GM13976 (cell line): ENCODE data around the gene ZIC1.

Source experiments
- DNase-seq: peaks from one replicate; pipeline ENCODE4 v3.0.0; 2012; ENCODE audit warnings: low spot score
- CTCF ChIP-seq: IDR thresholded peaks from 2 replicates; pipeline ENCODE4 v1.5.1; 2012; ENCODE audit warnings: borderline replicate concordance, mild to moderate bottlenecking; ENCODE audit not compliant: insufficient read depth; ENCODE audit errors: extremely low read depth, missing control alignments, control extremely low read depth
- in situ Hi-C: fragments of 300-500 bp; cut with MboI; formaldehyde crosslinking; loops from one replicate; pipeline ENCODE4 v1.12.0; 2022; ENCODE audit warnings: low sequenced_read_pairs, mixed read lengths, inconsistent platforms; ENCODE audit not compliant: unreplicated experiment

ZIC1 gene

GRCh38 chr3:147409143-147410115, at the start of gene ZIC1:
Gene ZIC1, plus strand, starts transcription at chr3:147409365. Its CDS starts 748 bp downstream, at chr3:147410113.
- in situ Hi-C loops, result no loop called here
- no peak for DNase-seq
- TF ChIP-seq CTCF, result no peak

- no peak for TF ChIP-seq CTCF
- in situ Hi-C loops, result no loop called here
- no peak for DNase-seq
Observed at GRCh38 chr3:147360051-147360439, 49.1 kb upstream of the ZIC1 start.

- in situ Hi-C loops, result no loop called here
- no peak for DNase-seq
- no peak for TF ChIP-seq CTCF
Observed at GRCh38 chr3:147360646-147361453, 48.3 kb upstream of the ZIC1 start.

- TF ChIP-seq CTCF, result peak; percentile 51
- in situ Hi-C loops, result no loop called here
- DNase-seq, result peak; percentile 56
Observed at GRCh38 chr3:147361454-147362420, 47.4 kb upstream of the ZIC1 start.

DNA sequence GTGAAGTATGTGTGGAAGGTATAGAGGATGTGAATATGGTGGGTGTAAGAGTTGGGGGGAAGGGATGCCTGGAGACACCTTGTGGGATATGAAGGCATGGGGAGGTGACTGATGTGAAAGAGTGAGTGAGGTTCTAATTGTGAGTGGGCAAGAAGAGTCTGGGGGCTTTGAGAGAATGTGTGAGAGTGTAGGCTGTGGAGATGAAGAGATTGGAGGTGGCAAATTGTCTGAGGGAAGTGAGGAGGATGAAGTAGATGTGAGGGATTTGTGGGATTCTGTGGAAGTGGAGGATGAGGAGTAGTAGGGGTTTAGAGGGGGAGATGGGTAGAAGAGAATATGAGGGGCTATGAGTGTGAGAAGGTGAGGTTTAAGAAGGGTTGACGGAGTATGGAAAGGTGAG, 44.4 kb upstream of the ZIC1 start:
- no peak for TF ChIP-seq CTCF
- DNase-seq, result no peak
- in situ Hi-C loops, result no loop called here
